Measurements from ENCODE around the gene UCK2. TPM values are rescaled to one million over a fixed set of nuclear protein-coding genes. Genes with fewer than 3 reads are reported as not detected.

The UCK2 gene
- total RNA-seq, 1 donor from 2014 or later: 92.7 TPM

GRCh38 chr1:165904948-165905347 lies 77.5 kb downstream of the UCK2 start:
- Histone ChIP-seq H3K36me3 (ENCODE audit: control insufficient read depth, insufficient read depth, low read length) (peaks cover 22% of the 10 kb centered on the region), H3K4me3 (ENCODE audit: low read depth, low read length) (no peak overlapping the region), H3K27me3 (ENCODE audit: control insufficient read depth, insufficient read depth, low read length) (no peaks in the 10 kb centered on the region)
- FAIRE-seq (no peak), DNase-seq (ENCODE audit: low read depth) (no peak)
- no peak for TF ChIP-seq CTCF (IDR thresholded peaks at IDR 0.05; ENCODE audit: insufficient read depth, low read length, severe bottlenecking)

- no peak overlapping the region for H3K4me3 ChIP-seq (ENCODE audit: low read depth, low read length)
- DNase-seq (ENCODE audit: low read depth): no peak
- peaks cover 23% of the 10 kb centered on the region for H3K36me3 ChIP-seq (ENCODE audit: control insufficient read depth, insufficient read depth, low read length)
- FAIRE-seq: no peak
- TF ChIP-seq CTCF (IDR thresholded peaks at IDR 0.05; ENCODE audit: insufficient read depth, low read length, severe bottlenecking): no peak
- no peaks in the 10 kb centered on the region for H3K27me3 ChIP-seq (ENCODE audit: control insufficient read depth, insufficient read depth, low read length)
Measured at GRCh38 chr1:165905853-165906252, 78.4 kb downstream of the UCK2 start.

- FAIRE-seq (no peak), DNase-seq (ENCODE audit: low read depth) (peak; percentile 25)
- TF ChIP-seq CTCF (IDR thresholded peaks at IDR 0.05; ENCODE audit: insufficient read depth, low read length, severe bottlenecking): no peak
- Histone ChIP-seq H3K4me3 (ENCODE audit: low read depth, low read length) (no peak overlapping the region), H3K27me3 (ENCODE audit: control insufficient read depth, insufficient read depth, low read length) (no peaks in the 10 kb centered on the region), H3K36me3 (ENCODE audit: control insufficient read depth, insufficient read depth, low read length) (peaks cover 23% of the 10 kb centered on the region)
Measured at GRCh38 chr1:165907256-165907857, 79.9 kb downstream of the UCK2 start.

GRCh38 chr1:165910764-165911421 lies 83.5 kb downstream of the UCK2 start:
- FAIRE-seq (no peak), DNase-seq (ENCODE audit: low read depth) (no peak)
- Histone ChIP-seq H3K27me3 (ENCODE audit: control insufficient read depth, insufficient read depth, low read length) (no peaks in the 10 kb centered on the region), H3K36me3 (ENCODE audit: control insufficient read depth, insufficient read depth, low read length) (peaks cover 19% of the 10 kb centered on the region), H3K4me3 (ENCODE audit: low read depth, low read length) (no peak overlapping the region)
- no peak for TF ChIP-seq CTCF (IDR thresholded peaks at IDR 0.05; ENCODE audit: insufficient read depth, low read length, severe bottlenecking)

- FAIRE-seq: no peak
- no peaks in the 10 kb centered on the region for H3K27me3 ChIP-seq (ENCODE audit: control insufficient read depth, insufficient read depth, low read length)
- H3K4me3 ChIP-seq (ENCODE audit: low read depth, low read length): no peak overlapping the region
- no peak for DNase-seq (ENCODE audit: low read depth)
- TF ChIP-seq CTCF (IDR thresholded peaks at IDR 0.05; ENCODE audit: insufficient read depth, low read length, severe bottlenecking): no peak
- H3K36me3 ChIP-seq (ENCODE audit: control insufficient read depth, insufficient read depth, low read length): peaks cover 13% of the 10 kb centered on the region
Measured at GRCh38 chr1:165911609-165912281, 84.3 kb downstream of the UCK2 start.
